Measurements from ENCODE around the gene L2HGDH. TPM values are rescaled to one million over a fixed set of nuclear protein-coding genes. Genes with fewer than 3 reads are reported as not detected.
A peak's percentile ranks its signal among the peaks of the same experiment; 100 is the strongest.

Gene L2HGDH
- polyA plus RNA-seq, 3 donors: 0.11 to 0.86 (median 0.48) TPM

GRCh38 chr14:50198499-50198898 lies 113.5 kb downstream of the L2HGDH start:
- no peak overlapping the region for H2AFZ ChIP-seq (ENCODE audit: insufficient read depth, low read depth, low read length, poor library complexity, severe bottlenecking)
- WGBS (ENCODE audit: insufficient coverage): 100% methylated on average over 1 of the region's 2 CpGs

GRCh38 chr14:50191499-50191898 lies 120.5 kb downstream of the L2HGDH start:
- Mint-ChIP-seq H3K4me3 (no peak overlapping the region), H3K27me3 (ENCODE audit: low read depth in 3 of 3) (peaks cover 0 to 1% (median 0%) of the 10 kb centered on the region in 3 donors), H3K9me3 (no peaks in the 10 kb centered on the region), H3K27ac (peak overlapping the region in 1 of 7 donors; percentile 37), H3K36me3 (peaks cover 35 to 57% of the 10 kb centered on the region in 2 donors), H3K4me1 (no peaks in the 10 kb centered on the region)
- peaks cover 27% of the 10 kb centered on the region for H4K20me1 ChIP-seq (ENCODE audit: insufficient read depth, low read length)
- no peaks in the 10 kb centered on the region for H3K79me2 ChIP-seq (ENCODE audit: insufficient read depth, low read length)
- H3K27me3 ChIP-seq (ENCODE audit: control insufficient read depth in 2 of 2, insufficient read depth in 2 of 2, low read length in 2 of 2): no peaks in the 10 kb centered on the region
- H3K9me3 ChIP-seq (replicated peaks in 1 of 2; ENCODE audit: control insufficient read depth in 1 of 2, insufficient read depth in 1 of 2, low read length in 2 of 2): no peaks in the 10 kb centered on the region
- intact Hi-C loops (cut with micrococcal nuclease): no loop called here
- H3K4me2 ChIP-seq (replicated peaks; ENCODE audit: extremely low read depth, low read length, poor library complexity, severe bottlenecking): no peak overlapping the region
- H2AFZ ChIP-seq (ENCODE audit: insufficient read depth, low read depth, low read length, poor library complexity, severe bottlenecking): no peak overlapping the region
- no peaks in the 10 kb centered on the region for H3K4me1 ChIP-seq (ENCODE audit: control insufficient read depth in 1 of 2, insufficient read depth in 2 of 2, low read length in 2 of 2)
- no peak overlapping the region for H3K4me3 ChIP-seq (replicated peaks in 1 of 3; ENCODE audit: low read depth in 2 of 3, low read length in 3 of 3)
- no peak overlapping the region for H3K27ac ChIP-seq (ENCODE audit: low read depth in 1 of 2, low read length in 2 of 2)
- H3K36me3 ChIP-seq (replicated peaks in 1 of 2; ENCODE audit: control insufficient read depth in 1 of 2, insufficient read depth in 2 of 2, low read length in 2 of 2): peaks cover 48 to 64% of the 10 kb centered on the region in 2 donors
- WGBS (ENCODE audit: insufficient coverage): no CpG with 5 or more reads among the region's 1 CpG
- DNase-seq: no peak
- H3K9ac ChIP-seq (ENCODE audit: insufficient read depth, low read length, poor library complexity, severe bottlenecking): no peak overlapping the region
- no peak for TF ChIP-seq CTCF (IDR thresholded peaks at IDR 0.05)

More at GRCh38 chr14:50198499-50198898, 113.5 kb downstream of the L2HGDH start:
- no peak overlapping the region for H3K27ac ChIP-seq (ENCODE audit: low read depth in 1 of 2, low read length in 2 of 2)
- DNase-seq: no peak
- no peaks in the 10 kb centered on the region for H3K27me3 ChIP-seq (ENCODE audit: control insufficient read depth in 2 of 2, insufficient read depth in 2 of 2, low read length in 2 of 2)
- no peaks in the 10 kb centered on the region for H3K9me3 Mint-ChIP-seq
- H3K9ac ChIP-seq (ENCODE audit: insufficient read depth, low read length, poor library complexity, severe bottlenecking): no peak overlapping the region
- H3K4me1 Mint-ChIP-seq: no peaks in the 10 kb centered on the region
- no peak overlapping the region for H3K4me3 Mint-ChIP-seq
- no peak for TF ChIP-seq CTCF (IDR thresholded peaks at IDR 0.05)
- intact Hi-C loops (cut with micrococcal nuclease): no loop called here
- peaks cover 0 to 1% (median 1%) of the 10 kb centered on the region in 3 donors for H3K27me3 Mint-ChIP-seq (ENCODE audit: low read depth in 3 of 3)
- no peak overlapping the region for H3K4me3 ChIP-seq (replicated peaks in 1 of 3; ENCODE audit: low read depth in 2 of 3, low read length in 3 of 3)
- peaks cover 47 to 76% of the 10 kb centered on the region in 2 donors for H3K36me3 Mint-ChIP-seq
- no peaks in the 10 kb centered on the region for H3K9me3 ChIP-seq (replicated peaks in 1 of 2; ENCODE audit: control insufficient read depth in 1 of 2, insufficient read depth in 1 of 2, low read length in 2 of 2)
- H3K27ac Mint-ChIP-seq: no peak overlapping the region
- no peak overlapping the region for H3K4me2 ChIP-seq (replicated peaks; ENCODE audit: extremely low read depth, low read length, poor library complexity, severe bottlenecking)
- H4K20me1 ChIP-seq (ENCODE audit: insufficient read depth, low read length): peaks cover 62% of the 10 kb centered on the region
- H3K4me1 ChIP-seq (ENCODE audit: control insufficient read depth in 1 of 2, insufficient read depth in 2 of 2, low read length in 2 of 2): no peaks in the 10 kb centered on the region
- H3K79me2 ChIP-seq (ENCODE audit: insufficient read depth, low read length): peaks cover 1% of the 10 kb centered on the region
- peaks cover 63 to 86% of the 10 kb centered on the region in 2 donors for H3K36me3 ChIP-seq (replicated peaks in 1 of 2; ENCODE audit: control insufficient read depth in 1 of 2, insufficient read depth in 2 of 2, low read length in 2 of 2)

Small RNA genes within 50 kb of the gene (small RNA-seq; reads per million reads assigned to genes)
- not detected for gene MIR4504 (ENCODE audit: insufficient read length, low read depth)

Other genes starting within 250 kb of the L2HGDH start
- gene VCPKMT, start 195.7 kb downstream of the L2HGDH start, polyA plus RNA-seq: 10 to 100 TPM in 1 of 3 donors, 1 to 10 TPM in 2; 3.4 to 14.2 (median 3.5) TPM
- 10 to 100 TPM in 2 of 3 donors, 1 to 10 TPM in 1; 9.3 to 24.3 (median 12.0) TPM for gene SOS2, start 80.7 kb downstream of the L2HGDH start, polyA plus RNA-seq
- gene DMAC2L, start 95 bp upstream of the L2HGDH start, polyA plus RNA-seq: 10 to 100 TPM; 13.4 to 17.3 (median 16.4) TPM
- gene CDKL1, start 84.7 kb upstream of the L2HGDH start, polyA plus RNA-seq: 1 to 10 TPM; 1.2 to 2.5 (median 1.3) TPM
- gene MAP4K5, start 220.3 kb upstream of the L2HGDH start, polyA plus RNA-seq: 1 to 10 TPM; 5.0 to 9.1 (median 7.7) TPM
- gene ATL1, start 247.9 kb upstream of the L2HGDH start, polyA plus RNA-seq: 1 to 10 TPM in 1 of 3 donors, under 1 TPM in 2; 0.36 to 1.1 (median 0.99) TPM